ENCODE results near the gene SUPT6H.

The SUPT6H gene

DNA sequence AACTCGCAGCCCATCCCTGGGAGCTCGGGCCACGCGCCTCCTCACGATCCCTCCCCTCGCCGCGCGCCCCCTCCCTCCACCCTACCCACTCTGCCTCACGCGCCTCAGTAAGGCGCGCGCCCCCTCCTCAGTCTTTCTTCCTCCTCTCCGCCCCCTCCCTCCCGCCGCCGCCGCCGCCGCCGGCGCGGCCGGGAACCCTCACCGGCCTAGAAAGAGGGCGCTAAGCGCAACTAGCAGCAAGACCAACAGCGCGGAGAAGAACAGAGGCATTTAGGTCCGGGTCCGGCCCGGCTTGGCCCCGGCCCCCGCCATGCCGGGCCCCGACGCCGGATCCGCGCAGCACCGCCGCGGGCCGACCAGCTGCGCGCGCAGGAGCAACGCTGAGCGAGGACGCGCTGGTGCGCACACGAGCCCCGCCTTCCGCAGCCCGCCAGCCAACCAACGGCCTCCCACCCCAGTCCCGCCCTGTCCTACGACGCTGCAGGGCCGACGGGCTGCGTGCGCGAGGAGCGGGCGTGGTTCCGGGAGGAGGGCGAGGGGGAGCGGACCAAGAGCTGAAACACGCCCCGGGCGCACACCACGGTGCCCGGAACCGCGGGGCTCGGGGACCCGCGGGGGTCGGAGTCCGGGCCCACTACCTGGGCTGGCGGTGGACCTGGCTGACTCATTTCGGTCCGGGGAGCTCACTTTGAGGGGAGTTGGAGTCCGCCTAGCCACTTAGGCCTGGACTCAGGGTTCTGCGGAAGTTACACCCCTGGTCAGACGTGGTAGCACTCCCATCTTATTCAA is 17.0 kb upstream of the SUPT6H start, which contains the start of gene BLTP2 (continued):
- TF ChIP-seq ZNF274 (IDR thresholded peaks at IDR 0.05; ENCODE audit: low read length) (no peak), ZNF274 (tag by site-specific recombination; IDR thresholded peaks at IDR 0.05; ENCODE audit: borderline replicate concordance) (no peak), KLF7 (tag by site-specific recombination; IDR thresholded peaks at IDR 0.05; ENCODE audit: borderline replicate concordance) (peak; percentile 79; the same call in 1 of the 2 replicates), ZNF843 (tag by site-specific recombination; IDR thresholded peaks at IDR 0.05) (0 out of 2 replicates have a peak, but pooled peaks have one; percentile 52), ZNF248 (tag by site-specific recombination; IDR thresholded peaks at IDR 0.05) (no peak), MZF1 (tag by site-specific recombination; IDR thresholded peaks at IDR 0.05; ENCODE audit: borderline replicate concordance) (0 out of 2 replicates have a peak, but pooled peaks have one; percentile 13), ZNF19 (tag by site-specific recombination; IDR thresholded peaks at IDR 0.05; ENCODE audit: low read depth) (no peak), ZNF629 (tag by site-specific recombination; IDR thresholded peaks at IDR 0.05) (no peak), ZNF24 (tag by site-specific recombination; IDR thresholded peaks at IDR 0.05) (0 out of 2 replicates have a peak, but pooled peaks have one; percentile 42), ZFP69B (tag by site-specific recombination; IDR thresholded peaks at IDR 0.05) (peak; percentile 83), ZNF2 (tag by site-specific recombination; IDR thresholded peaks at IDR 0.05) (no peak), YY1 (tag by site-specific recombination; IDR thresholded peaks at IDR 0.05) (peak; percentile 60; the same call in 1 of the 2 replicates), TCF7L2 (IDR thresholded peaks at IDR 0.05; ENCODE audit: borderline replicate concordance, low read depth, low read length) (no peak), WT1 (tag by site-specific recombination; IDR thresholded peaks at IDR 0.05) (no peak), ZNF610 (tag by site-specific recombination; IDR thresholded peaks at IDR 0.05; ENCODE audit: borderline replicate concordance) (0 out of 2 replicates have a peak, but pooled peaks have one; percentile 37), SETDB1 (IDR thresholded peaks at IDR 0.05; ENCODE audit: insufficient read length, low read length) (no peak), ZBTB20 (tag by site-specific recombination; IDR thresholded peaks at IDR 0.05) (peak; percentile 61; the same call in 1 of the 2 replicates), ZNF785 (tag by site-specific recombination; IDR thresholded peaks at IDR 0.05) (no peak), ZBTB7A (tag by site-specific recombination; IDR thresholded peaks at IDR 0.05; ENCODE audit: low read depth) (no peak), PRDM2 (tag by site-specific recombination; IDR thresholded peaks at IDR 0.05; ENCODE audit: borderline replicate concordance) (no peak), ZNF292 (tag by site-specific recombination; IDR thresholded peaks at IDR 0.05; ENCODE audit: borderline replicate concordance, low read depth) (no peak), ZNF76 (tag by site-specific recombination; IDR thresholded peaks at IDR 0.05; ENCODE audit: borderline replicate concordance, low read depth) (no peak), ZNF529 (tag by site-specific recombination; IDR thresholded peaks at IDR 0.05; ENCODE audit: insufficient replicate concordance) (no peak), ZNF341 (tag by site-specific recombination; IDR thresholded peaks at IDR 0.05; ENCODE audit: low read depth) (peak; percentile 78)
- TF ChIP-seq, protein P1, sequence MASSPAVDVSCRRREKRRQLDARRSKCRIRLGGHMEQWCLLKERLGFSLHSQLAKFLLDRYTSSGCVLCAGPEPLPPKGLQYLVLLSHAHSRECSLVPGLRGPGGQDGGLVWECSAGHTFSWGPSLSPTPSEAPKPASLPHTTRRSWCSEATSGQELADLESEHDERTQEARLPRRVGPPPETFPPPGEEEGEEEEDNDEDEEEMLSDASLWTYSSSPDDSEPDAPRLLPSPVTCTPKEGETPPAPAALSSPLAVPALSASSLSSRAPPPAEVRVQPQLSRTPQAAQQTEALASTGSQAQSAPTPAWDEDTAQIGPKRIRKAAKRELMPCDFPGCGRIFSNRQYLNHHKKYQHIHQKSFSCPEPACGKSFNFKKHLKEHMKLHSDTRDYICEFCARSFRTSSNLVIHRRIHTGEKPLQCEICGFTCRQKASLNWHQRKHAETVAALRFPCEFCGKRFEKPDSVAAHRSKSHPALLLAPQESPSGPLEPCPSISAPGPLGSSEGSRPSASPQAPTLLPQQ (tag by site-specific recombination; IDR thresholded peaks at IDR 0.05), result peak; percentile 78
- TF ChIP-seq, protein P2, sequence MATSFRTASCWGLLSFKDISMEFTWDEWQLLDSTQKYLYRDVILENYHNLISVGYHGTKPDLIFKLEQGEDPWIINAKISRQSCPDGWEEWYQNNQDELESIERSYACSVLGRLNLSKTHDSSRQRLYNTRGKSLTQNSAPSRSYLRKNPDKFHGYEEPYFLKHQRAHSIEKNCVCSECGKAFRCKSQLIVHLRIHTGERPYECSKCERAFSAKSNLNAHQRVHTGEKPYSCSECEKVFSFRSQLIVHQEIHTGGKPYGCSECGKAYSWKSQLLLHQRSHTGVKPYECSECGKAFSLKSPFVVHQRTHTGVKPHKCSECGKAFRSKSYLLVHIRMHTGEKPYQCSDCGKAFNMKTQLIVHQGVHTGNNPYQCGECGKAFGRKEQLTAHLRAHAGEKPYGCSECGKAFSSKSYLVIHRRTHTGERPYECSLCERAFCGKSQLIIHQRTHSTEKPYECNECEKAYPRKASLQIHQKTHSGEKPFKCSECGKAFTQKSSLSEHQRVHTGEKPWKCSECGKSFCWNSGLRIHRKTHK (tag by site-specific recombination; IDR thresholded peaks at IDR 0.05), result no peak
- TF ChIP-seq, protein P3, sequence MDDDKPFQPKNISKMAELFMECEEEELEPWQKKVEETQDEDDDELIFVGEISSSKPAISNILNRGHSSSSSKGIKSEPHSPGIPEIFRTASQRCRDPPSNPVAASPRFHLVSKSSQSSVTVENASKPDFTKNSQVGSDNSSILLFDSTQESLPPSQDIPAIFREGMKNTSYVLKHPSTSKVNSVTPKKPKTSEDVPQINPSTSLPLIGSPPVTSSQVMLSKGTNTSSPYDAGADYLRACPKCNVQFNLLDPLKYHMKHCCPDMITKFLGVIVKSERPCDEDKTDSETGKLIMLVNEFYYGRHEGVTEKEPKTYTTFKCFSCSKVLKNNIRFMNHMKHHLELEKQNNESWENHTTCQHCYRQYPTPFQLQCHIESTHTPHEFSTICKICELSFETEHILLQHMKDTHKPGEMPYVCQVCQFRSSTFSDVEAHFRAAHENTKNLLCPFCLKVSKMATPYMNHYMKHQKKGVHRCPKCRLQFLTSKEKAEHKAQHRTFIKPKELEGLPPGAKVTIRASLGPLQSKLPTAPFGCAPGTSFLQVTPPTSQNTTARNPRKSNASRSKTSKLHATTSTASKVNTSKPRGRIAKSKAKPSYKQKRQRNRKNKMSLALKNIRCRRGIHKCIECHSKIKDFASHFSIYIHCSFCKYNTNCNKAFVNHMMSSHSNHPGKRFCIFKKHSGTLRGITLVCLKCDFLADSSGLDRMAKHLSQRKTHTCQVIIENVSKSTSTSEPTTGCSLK (tag by site-specific recombination; IDR thresholded peaks at IDR 0.05), result no peak
